ENCODE data around the gene SLC4A1.

SLC4A1 gene

GRCh38 chr17:44267818-44268490 is at the start of gene SLC4A1:
SLC4A1 (minus strand) TSS chr17:44268135; CDS start chr17:44262866, 5,269 bp downstream.
- no peak for DNase-seq (ENCODE audit: low read depth)

GRCh38 chr17:44317545-44317944 is 49.6 kb upstream of the SLC4A1 start:
- DNase-seq (ENCODE audit: low read depth), result no peak

- no peak for DNase-seq (ENCODE audit: low read depth)
Measured at GRCh38 chr17:44315760-44316731, 48.1 kb upstream of the SLC4A1 start.

GRCh38 chr17:44314869-44315661 is 47.1 kb upstream of the SLC4A1 start:
- no peak for DNase-seq (ENCODE audit: low read depth)

- no peak for DNase-seq (ENCODE audit: low read depth)
Measured at GRCh38 chr17:44314524-44314868, 46.6 kb upstream of the SLC4A1 start.

GRCh38 chr17:44314031-44314430 is 46.1 kb upstream of the SLC4A1 start:
- DNase-seq (ENCODE audit: low read depth), result no peak

GRCh38 chr17:44312396-44313104 is 44.6 kb upstream of the SLC4A1 start:
- no peak for DNase-seq (ENCODE audit: low read depth)

- DNase-seq (ENCODE audit: low read depth), result no peak
Measured at GRCh38 chr17:44311562-44312181, 43.7 kb upstream of the SLC4A1 start.

GRCh38 chr17:44310609-44311376 is 42.9 kb upstream of the SLC4A1 start:
- DNase-seq (ENCODE audit: low read depth), result no peak

- DNase-seq (ENCODE audit: low read depth), result no peak
Measured at GRCh38 chr17:44310188-44310587, 42.3 kb upstream of the SLC4A1 start.

- DNase-seq (ENCODE audit: low read depth), result no peak
Measured at GRCh38 chr17:44309472-44309871, 41.5 kb upstream of the SLC4A1 start.

- DNase-seq (ENCODE audit: low read depth), result no peak
Measured at GRCh38 chr17:44308865-44309264, 40.9 kb upstream of the SLC4A1 start.

GRCh38 chr17:44308320-44308818 is 40.4 kb upstream of the SLC4A1 start, which contains the start of gene RUNDC3A:
RUNDC3A (plus strand) TSS chr17:44308601; CDS start chr17:44308833, 232 bp downstream.
- DNase-seq (ENCODE audit: low read depth), result no peak

GRCh38 chr17:44307387-44308186 is 39.7 kb upstream of the SLC4A1 start:
- no peak for DNase-seq (ENCODE audit: low read depth)

- no peak for DNase-seq (ENCODE audit: low read depth)
Measured at GRCh38 chr17:44304651-44305050, 36.7 kb upstream of the SLC4A1 start.

- DNase-seq (ENCODE audit: low read depth), result no peak
Measured at GRCh38 chr17:44297975-44298374, 30.0 kb upstream of the SLC4A1 start.

GRCh38 chr17:44293509-44294226 is 25.7 kb upstream of the SLC4A1 start:
- no peak for DNase-seq (ENCODE audit: low read depth)

GRCh38 chr17:44287651-44288050 is 19.7 kb upstream of the SLC4A1 start:
- DNase-seq (ENCODE audit: low read depth), result no peak

- no peak for DNase-seq (ENCODE audit: low read depth)
Measured at GRCh38 chr17:44284024-44284400, 16.1 kb upstream of the SLC4A1 start.
